DOHH2 (cell line): ENCODE data around the gene BANP.

Experiments
- H3F3A ChIP-seq: fragments of 200-600 bp; sonication (generic), shearing (Covaris generic); 2 replicates; pipeline ENCODE4 v1.6.0; 2016; ENCODE audit warnings: antibody characterized with exemption, mild to moderate bottlenecking; ENCODE audit not compliant: control insufficient read depth, insufficient read depth
- H3K27ac ChIP-seq: fragments of 200-600 bp; sonication (generic); 2 replicates; pipeline ENCODE4 v1.5.1; 2014; ENCODE audit warnings: low read depth, mild to moderate bottlenecking, low read length, moderate library complexity
- H3K27me3 ChIP-seq: fragments of 200-600 bp; sonication (generic); 2 replicates; pipeline ENCODE4 v1.6.1; 2014; ENCODE audit warnings: mild to moderate bottlenecking, low read length, mixed read lengths; ENCODE audit not compliant: control insufficient read depth
- H3K36me3 ChIP-seq: fragments of 200-600 bp; sonication (generic); 2 replicates; pipeline ENCODE4 v1.6.1; 2014; ENCODE audit warnings: mild to moderate bottlenecking, low read length, moderate library complexity, mixed read lengths; ENCODE audit not compliant: control insufficient read depth
- H3K4me1 ChIP-seq: fragments of 200-600 bp; sonication (generic); 2 replicates; pipeline ENCODE4 v1.6.1; 2014; ENCODE audit warnings: mild to moderate bottlenecking, low read length, mixed read lengths; ENCODE audit not compliant: control insufficient read depth
- H3K4me2 ChIP-seq: fragments of 200-600 bp; sonication (generic); 2 replicates; pipeline ENCODE4 v1.6.0; 2014; ENCODE audit warnings: mild to moderate bottlenecking, low read length, moderate library complexity
- H3K4me3 ChIP-seq: fragments of 200-600 bp; sonication (generic); 2 replicates; pipeline ENCODE4 v1.5.1; 2014; ENCODE audit warnings: mild to moderate bottlenecking, low read length, mixed read lengths
- H3K79me2 ChIP-seq: fragments of 200-600 bp; sonication (generic); 2 replicates; pipeline ENCODE4 v1.6.1; 2014; ENCODE audit warnings: mild to moderate bottlenecking, low read length, mixed read lengths; ENCODE audit not compliant: control insufficient read depth
- H3K9me2 ChIP-seq: fragments of 200-600 bp; sonication (generic); replicated peaks from 2 replicates; pipeline ENCODE4 v1.6.1; 2014; ENCODE audit warnings: mild to moderate bottlenecking, low read length, mixed read lengths; ENCODE audit not compliant: control insufficient read depth
- H3K9me3 ChIP-seq: fragments of 200-600 bp; sonication (generic); 2 replicates; pipeline ENCODE4 v1.6.1; 2014; ENCODE audit warnings: antibody characterized with exemption, low read length, mixed read lengths; ENCODE audit not compliant: control insufficient read depth, insufficient read depth
- H4K20me1 ChIP-seq: fragments of 200-600 bp; sonication (generic); 2 replicates; pipeline ENCODE4 v1.6.0; 2014; ENCODE audit warnings: low read depth, mild to moderate bottlenecking, antibody characterized with exemption, low read length, moderate library complexity; ENCODE audit not compliant: control insufficient read depth, insufficient read depth
- EZH2phosphoT487 ChIP-seq: fragments of 200-600 bp; sonication (generic); IDR thresholded peaks from 2 replicates; pipeline ENCODE4 v1.6.1; 2017; ENCODE audit warnings: borderline replicate concordance, mild to moderate bottlenecking, antibody characterized with exemption, low read length, moderate library complexity, mixed read lengths
- TF ChIP-seq, protein P1 (sequence below): fragments of 200-600 bp; sonication (generic); IDR thresholded peaks from one replicate; pipeline ENCODE4 v1.5.1; 2014; ENCODE audit warnings: antibody characterized with exemption, mild to moderate bottlenecking, low read depth, low read length; ENCODE audit not compliant: poor library complexity, severe bottlenecking

BANP gene

GRCh38 chr16:87973717-87974116, 22.5 kb downstream of the BANP start:
- H3K4me3 ChIP-seq, result no peak overlapping the region
- TF ChIP-seq EZH2phosphoT487, result no peak
- TF ChIP-seq, protein P1, sequence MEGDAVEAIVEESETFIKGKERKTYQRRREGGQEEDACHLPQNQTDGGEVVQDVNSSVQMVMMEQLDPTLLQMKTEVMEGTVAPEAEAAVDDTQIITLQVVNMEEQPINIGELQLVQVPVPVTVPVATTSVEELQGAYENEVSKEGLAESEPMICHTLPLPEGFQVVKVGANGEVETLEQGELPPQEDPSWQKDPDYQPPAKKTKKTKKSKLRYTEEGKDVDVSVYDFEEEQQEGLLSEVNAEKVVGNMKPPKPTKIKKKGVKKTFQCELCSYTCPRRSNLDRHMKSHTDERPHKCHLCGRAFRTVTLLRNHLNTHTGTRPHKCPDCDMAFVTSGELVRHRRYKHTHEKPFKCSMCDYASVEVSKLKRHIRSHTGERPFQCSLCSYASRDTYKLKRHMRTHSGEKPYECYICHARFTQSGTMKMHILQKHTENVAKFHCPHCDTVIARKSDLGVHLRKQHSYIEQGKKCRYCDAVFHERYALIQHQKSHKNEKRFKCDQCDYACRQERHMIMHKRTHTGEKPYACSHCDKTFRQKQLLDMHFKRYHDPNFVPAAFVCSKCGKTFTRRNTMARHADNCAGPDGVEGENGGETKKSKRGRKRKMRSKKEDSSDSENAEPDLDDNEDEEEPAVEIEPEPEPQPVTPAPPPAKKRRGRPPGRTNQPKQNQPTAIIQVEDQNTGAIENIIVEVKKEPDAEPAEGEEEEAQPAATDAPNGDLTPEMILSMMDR, result no peak
- no peak overlapping the region for H3K4me2 ChIP-seq
- no peaks in the 10 kb centered on the region for H3F3A ChIP-seq
- H3K9me3 ChIP-seq, result no peaks in the 10 kb centered on the region
- H3K4me1 ChIP-seq, result no peaks in the 10 kb centered on the region
- no peak overlapping the region for H3K27ac ChIP-seq
- H3K27me3 ChIP-seq, result no peaks in the 10 kb centered on the region
- no peaks in the 10 kb centered on the region for H3K9me2 ChIP-seq
- H4K20me1 ChIP-seq, result no peaks in the 10 kb centered on the region; the same call in 1 of the 2 replicates
- H3K79me2 ChIP-seq, result peaks cover 73% of the 10 kb centered on the region
- H3K36me3 ChIP-seq, result peaks cover 18% of the 10 kb centered on the region; the same call in 1 of the 2 replicates

DNA sequence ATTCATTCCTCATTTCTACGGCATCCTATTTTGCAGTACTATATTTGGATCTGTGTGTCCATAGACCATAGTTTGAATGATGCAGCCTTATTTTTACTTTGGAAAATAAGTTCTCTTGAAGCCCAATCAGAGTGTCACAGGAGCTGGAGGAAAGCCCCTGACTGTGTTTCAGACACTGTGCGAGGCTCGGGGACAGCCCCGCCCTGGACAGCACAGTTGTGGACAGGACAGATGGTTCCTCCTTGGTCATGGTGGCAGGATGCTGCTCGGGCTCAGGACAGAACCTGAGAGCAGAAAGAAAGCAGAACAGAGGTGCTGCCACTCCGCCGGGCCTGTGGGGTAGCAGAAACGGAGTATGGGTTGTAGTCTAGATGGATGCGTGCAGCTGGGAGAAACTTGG, 22.9 kb downstream of the BANP start:
- Histone ChIP-seq H3F3A (no peaks in the 10 kb centered on the region), H3K79me2 (peaks cover 72% of the 10 kb centered on the region), H3K27ac (no peak overlapping the region), H3K4me3 (no peak overlapping the region), H3K9me3 (no peaks in the 10 kb centered on the region), H3K4me2 (no peak overlapping the region), H4K20me1 (no peaks in the 10 kb centered on the region; the same call in 1 of the 2 replicates), H3K9me2 (no peaks in the 10 kb centered on the region), H3K36me3 (peaks cover 18% of the 10 kb centered on the region; the same call in 1 of the 2 replicates), H3K4me1 (no peaks in the 10 kb centered on the region), H3K27me3 (no peaks in the 10 kb centered on the region)
- no peak for TF ChIP-seq EZH2phosphoT487
- TF ChIP-seq, protein P1, result no peak

GRCh38 chr16:87976665-87977064, 25.4 kb downstream of the BANP start:
- Histone ChIP-seq H3K27ac (no peak overlapping the region), H3K4me2 (no peak overlapping the region), H3K4me1 (no peaks in the 10 kb centered on the region), H3K27me3 (no peaks in the 10 kb centered on the region), H3F3A (no peaks in the 10 kb centered on the region), H3K4me3 (no peak overlapping the region), H3K79me2 (peaks cover 47% of the 10 kb centered on the region), H4K20me1 (no peaks in the 10 kb centered on the region; the same call in 1 of the 2 replicates), H3K9me2 (no peaks in the 10 kb centered on the region), H3K36me3 (peaks cover 26% of the 10 kb centered on the region), H3K9me3 (no peaks in the 10 kb centered on the region)
- no peak for TF ChIP-seq EZH2phosphoT487
- TF ChIP-seq, protein P1, result no peak
